H1 (cell line): Measurements from ENCODE around the gene PTPRR. TPM values are rescaled to one million over a fixed set of nuclear protein-coding genes. Genes with fewer than 3 reads are reported as not detected.

Source experiments
- CTCF ChIA-PET: fragments of 300-600 bp; sonication (Branson Sonifier 250); formaldehyde crosslinking; loops from one replicate; lab custom pipeline; 2021; ENCODE audit not compliant: partially characterized antibody; lab: Charles Lee
- POLR2A ChIA-PET: fragments of 300-600 bp; sonication (Branson Sonifier 250); formaldehyde crosslinking; loops from one replicate; lab custom pipeline; 2021; ENCODE audit warnings: inconsistent platforms; ENCODE audit not compliant: partially characterized antibody; lab: Charles Lee
- DNase-seq, 2 experiments: peaks; one replicate each; pipeline versions ENCODE4 v3.0.0 to v3.0.0-alpha.2; 2010 to 2022; ENCODE audit warnings: low spot score in 2 of 2, low read depth in 1 of 2, mixed read lengths in 1 of 2
- FAIRE-seq: peaks from 2 replicates; lab custom pipeline; 2011; peaks lifted over from hg19 to GRCh38; lab: Jason Lieb, UNC
- H2AFZ ChIP-seq: 2 replicates; pipeline ENCODE4 v1.8.1; 2012; ENCODE audit warnings: low read length, inconsistent platforms
- H2AK5ac ChIP-seq: 2 replicates; pipeline ENCODE4 v1.6.1; 2013; ENCODE audit warnings: low read depth, low read length
- H2BK120ac ChIP-seq: replicated peaks from 2 replicates; pipeline ENCODE3; 2013; ENCODE audit warnings: low read depth, low read length, inconsistent platforms
- H2BK12ac ChIP-seq: 2 replicates; pipeline ENCODE4 v1.6.1; 2013; ENCODE audit warnings: low read depth, low read length
- H2BK15ac ChIP-seq: 2 replicates; pipeline ENCODE4 v1.6.1; 2013; ENCODE audit warnings: low read length
- H2BK20ac ChIP-seq: 2 replicates; pipeline ENCODE4 v1.6.1; 2013; ENCODE audit warnings: low read length
- H2BK5ac ChIP-seq: 2 replicates; pipeline ENCODE4 v1.6.1; 2013; ENCODE audit warnings: low read depth, low read length
- H3K14ac ChIP-seq: 2 replicates; pipeline ENCODE4 v1.6.1; 2013; ENCODE audit warnings: inconsistent platforms; ENCODE audit not compliant: insufficient read length
- H3K18ac ChIP-seq: 2 replicates; pipeline ENCODE4 v1.6.1; 2013; ENCODE audit warnings: low read length; ENCODE audit errors: extremely low read depth
- H3K23ac ChIP-seq: 2 replicates; pipeline ENCODE4 v1.6.1; 2013; ENCODE audit warnings: inconsistent platforms; ENCODE audit not compliant: insufficient read length
- H3K23me2 ChIP-seq: 2 replicates; pipeline ENCODE4 v1.6.1; 2013; ENCODE audit warnings: low read depth, low read length
- H3K27ac ChIP-seq: 2 replicates; pipeline ENCODE4 v1.6.1; 2011; ENCODE audit warnings: low read depth, low read length, inconsistent platforms
- H3K27me3 ChIP-seq, 4 experiments: replicated peaks in 1 of 4; 1 replicate in 1 of 4; 2 replicates in 3 of 4; pipeline versions ENCODE4 v1.6.1 to v1.8.1; 2011 to 2013; ENCODE audit warnings: low read length in 3 of 4, mild to moderate bottlenecking in 3 of 4, inconsistent platforms in 2 of 4, mixed read lengths in 2 of 4, moderate library complexity in 1 of 4; ENCODE audit not compliant: control insufficient read depth in 3 of 4, insufficient read depth in 3 of 4; ENCODE audit errors: extremely low read depth in 1 of 4
- H3K36me3 ChIP-seq, 4 experiments: 2 replicates each; pipeline versions ENCODE4 v1.6.1 to v1.8.1; 2011 to 2013; ENCODE audit warnings: mild to moderate bottlenecking in 4 of 4, low read length in 3 of 4, moderate library complexity in 2 of 4, control low read depth in 1 of 4, inconsistent platforms in 1 of 4; ENCODE audit not compliant: insufficient read depth in 4 of 4, control insufficient read depth in 2 of 4
- H3K4ac ChIP-seq: replicated peaks from 2 replicates; pipeline ENCODE3; 2013; ENCODE audit warnings: low read length, low read depth, mixed read lengths, inconsistent platforms; ENCODE audit not compliant: insufficient read length
- H3K4me1 ChIP-seq, 4 experiments: replicated peaks in 1 of 4; 1 replicate in 1 of 4; 2 replicates in 3 of 4; pipeline versions ENCODE4 v1.6.1 to v1.8.1; 2011 to 2013; ENCODE audit warnings: low read length in 3 of 4, inconsistent platforms in 2 of 4, mixed read lengths in 1 of 4; ENCODE audit not compliant: insufficient read depth in 4 of 4, control insufficient read depth in 3 of 4
- H3K4me2 ChIP-seq, 2 experiments: 2 replicates each; pipeline versions ENCODE4 v1.6.1 to v1.8.1; 2011 to 2013; ENCODE audit warnings: low read depth in 2 of 2, low read length in 2 of 2, control low read depth in 1 of 2, inconsistent platforms in 1 of 2, mild to moderate bottlenecking in 1 of 2; ENCODE audit not compliant: insufficient read depth in 1 of 2
- H3K4me3 ChIP-seq, 4 experiments: fragments of 200-600, 300-600 bp in 1 of 4; sonication (generic), shearing (Covaris generic), sonication (Bioruptor Twin) in 1 of 4; 2 replicates each; pipeline versions ENCODE4 v1.5.1 to v1.8.1; 2011 to 2016; ENCODE audit warnings: low read length in 4 of 4, low read depth in 3 of 4, control low read depth in 2 of 4, inconsistent platforms in 2 of 4, mild to moderate bottlenecking in 2 of 4, mixed read lengths in 1 of 4, moderate library complexity in 1 of 4; ENCODE audit not compliant: insufficient read depth in 2 of 4; ENCODE audit errors: extremely low read depth in 1 of 4
- H3K56ac ChIP-seq: replicated peaks from 2 replicates; pipeline ENCODE3; 2013; ENCODE audit warnings: low read depth, mild to moderate bottlenecking, mixed read lengths, low read length, inconsistent platforms; ENCODE audit not compliant: insufficient read length
- H3K79me1 ChIP-seq: 2 replicates; pipeline ENCODE4 v1.6.1; 2013; ENCODE audit warnings: low read depth, low read length, control low read depth
- H3K79me2 ChIP-seq, 2 experiments: 2 replicates each; pipeline versions ENCODE4 v1.6.1 to v1.8.1; 2012 to 2013; ENCODE audit warnings: low read length in 2 of 2, mild to moderate bottlenecking in 2 of 2, inconsistent platforms in 1 of 2; ENCODE audit not compliant: insufficient read depth in 2 of 2, control insufficient read depth in 1 of 2
- H3K9ac ChIP-seq, 4 experiments: replicated peaks in 1 of 4; 1 replicate in 1 of 4; 2 replicates in 3 of 4; pipeline versions ENCODE4 v1.6.1 to v1.8.1; 2011 to 2013; ENCODE audit warnings: low read depth in 3 of 4, low read length in 3 of 4, control low read depth in 2 of 4, mild to moderate bottlenecking in 2 of 4, moderate library complexity in 2 of 4, inconsistent platforms in 1 of 4; ENCODE audit errors: extremely low read depth in 1 of 4
- H3K9me3 ChIP-seq, 2 experiments: 2 replicates each; pipeline versions ENCODE4 v1.6.1 to v1.8.1; 2012 to 2013; ENCODE audit warnings: mild to moderate bottlenecking in 2 of 2, moderate library complexity in 2 of 2, control low read depth in 1 of 2, inconsistent platforms in 1 of 2, low read depth in 1 of 2, low read length in 1 of 2, mixed read lengths in 1 of 2; ENCODE audit not compliant: insufficient read depth in 2 of 2
- H4K20me1 ChIP-seq, 2 experiments: replicated peaks in 1 of 2; 2 replicates each; pipeline versions ENCODE3 to v1.8.1; 2011 to 2013; ENCODE audit warnings: inconsistent platforms in 2 of 2, low read length in 2 of 2, mild to moderate bottlenecking in 1 of 2; ENCODE audit not compliant: insufficient read depth in 2 of 2, control insufficient read depth in 1 of 2
- H4K5ac ChIP-seq: 2 replicates; pipeline ENCODE4 v1.6.1; 2013; ENCODE audit warnings: low read length, low read depth, mixed read lengths, inconsistent platforms; ENCODE audit not compliant: insufficient read length
- H4K8ac ChIP-seq: 2 replicates; pipeline ENCODE4 v1.8.0; 2013; ENCODE audit warnings: mild to moderate bottlenecking, moderate library complexity, low read length, inconsistent platforms; ENCODE audit not compliant: insufficient read depth; ENCODE audit errors: extremely low read depth
- H4K91ac ChIP-seq: replicated peaks from 2 replicates; pipeline ENCODE3; 2013; ENCODE audit warnings: low read length, mixed read lengths, inconsistent platforms; ENCODE audit not compliant: insufficient read length
- CEBPB ChIP-seq: IDR thresholded peaks from 2 replicates; pipeline ENCODE4 v1.6.1; 2012; ENCODE audit warnings: low read depth, low read length
- MAX ChIP-seq: IDR thresholded peaks from 2 replicates; pipeline ENCODE4 v1.6.1; 2012; ENCODE audit warnings: inconsistent platforms
- WGBS, 2 experiments: shearing (Covaris generic) in 1 of 2; methylation state at CpG; one replicate each; pipeline versions ENCODE4 v1.1.6 to v1.1.7; 2013 to 2015; ENCODE audit warnings: low lambda C conversion rate in 2 of 2, mixed read lengths in 2 of 2, inconsistent platforms in 1 of 2, low coverage in 1 of 2, missing lambda C conversion rate in 1 of 2; ENCODE audit not compliant: insufficient replicate concordance in 2 of 2, insufficient coverage in 1 of 2, insufficient read length in 1 of 2; ENCODE audit errors: extremely low coverage in 1 of 2, missing lambda C conversion rate in 1 of 2; 5-methylcytosine and 5-hydroxymethylcytosine counted together
- polyA plus RNA-seq, 7 experiments: library from polyadenylated mRNA; depleted of rRNA in 3 of 7; stranded (reverse) in 5 of 7; unstranded in 2 of 7; fragments of >200 nt in 5 of 7; fragments of 200-250 nt in 2 of 7; gene quantifications; 1 replicate in 5 of 7; 2 replicates in 1 of 7; 4 replicates in 1 of 7; pipeline versions ENCODE4 v1.2.1 to v1.2.3, GENCODE V29; 2011 to 2013; ENCODE audit warnings: missing spikeins in 2 of 7, mixed read lengths in 2 of 7
- total RNA-seq: library from RNA; stranded (reverse); fragmentation: NEBNext Ultra II Directional; extraction: Animal tissue kit (Norgen Biotek cat#: 25700); gene quantifications from 2 replicates; pipeline ENCODE4 v1.2.1, GENCODE V29; 2021

PTPRR gene
- total and polyA plus RNA-seq, 2 of the 8 experiments (the other 6 are each of a cell fraction or from before 2014, with no cell fraction given), result 0.07 to 0.35 TPM

- Histone ChIP-seq H2AK5ac (no peak overlapping the region), H3K79me1 (no peaks in the 10 kb centered on the region), H3K23ac (no peak overlapping the region), H3K79me2 (no peaks in the 10 kb centered on the region), H3K27ac (no peak overlapping the region), H2BK120ac (no peak overlapping the region), H2AFZ (peak overlapping the region; percentile 7; the same call in 1 of the 2 replicates), H2BK5ac (no peak overlapping the region), H2BK15ac (no peak overlapping the region), H3K4me3 (no peak overlapping the region), H2BK12ac (no peak overlapping the region), H3K18ac (no peak overlapping the region; the same call in 1 of the 2 replicates), H3K23me2 (no peaks in the 10 kb centered on the region), H3K4ac (no peak overlapping the region), H4K5ac (no peak overlapping the region), H4K20me1 (no peaks in the 10 kb centered on the region), H4K8ac (no peak overlapping the region), H2BK20ac (no peak overlapping the region), H3K14ac (no peak overlapping the region), H3K9me3 (0 out of 4 replicates have a peak, but pooled peaks cover 0 to 3% of the 10 kb centered on the region in 2 experiments), H3K27me3 (no peaks in the 10 kb centered on the region), H3K4me2 (no peak overlapping the region), H3K4me1 (no peaks in the 10 kb centered on the region), H3K36me3 (no peaks in the 10 kb centered on the region), H3K9ac (no peak overlapping the region), H4K91ac (no peak overlapping the region), H3K56ac (no peak overlapping the region)
- no peak for FAIRE-seq
- POLR2A ChIA-PET, result interaction anchor here (0.5 to 0.7 kb wide), 3 partner anchors 259 to 811 kb away, joined by 3 to 4 read pairs (median 4); no protein-coding TSS in a partner anchor
- CTCF ChIA-PET, result interaction anchor here (0.6 to 3.6 kb wide), 27 partner anchors 9 to 888 kb away, joined by 3 to 17 read pairs (median 4); no protein-coding TSS in a partner anchor
- DNase-seq, result no peak
- TF ChIP-seq MAX (no peak), CEBPB (peak; percentile 33; the same call in 1 of the 2 replicates)
- WGBS, 2 experiments, result 79% methylated on average over 4 of the region's 4 CpGs; no CpG with 5 or more reads in 1 of the 2 experiments
These were observed 329.9 kb downstream of the PTPRR start for GRCh38 chr12:70590549-70591226.
